Activated CD4-positive, alpha-beta T cell treated with anti-CD3 and anti-CD28 coated beads, Interleukin-2, amount 10 ng/mL, durations not matched to agents 7 days and 5 days (primary cell): ENCODE results near the gene CALCR. TPM values are rescaled to one million over a fixed set of nuclear protein-coding genes. Genes with fewer than 3 reads are reported as not detected.

ENCODE experiments used
- CTCF ChIA-PET: fragments of 350-600 bp; sonication (Branson Sonifier 250); formaldehyde crosslinking; loops from one replicate; lab custom pipeline; 2021; ENCODE audit warnings: antibody characterized with exemption; lab: Charles Lee
- POLR2A ChIA-PET: fragments of 350-600 bp; sonication (Branson Sonifier 250); formaldehyde crosslinking; loops from one replicate; lab custom pipeline; 2021; ENCODE audit warnings: antibody characterized with exemption; lab: Charles Lee
- DNase-seq: peaks from one replicate; pipeline ENCODE4 v3.0.0-alpha.2; 2020
- H3K27ac Mint-ChIP-seq: one replicate; pipeline ENCODE4 v1.8.0; 2021; ENCODE audit warnings: mild to moderate bottlenecking, moderate library complexity, mixed read lengths
- H3K27me3 Mint-ChIP-seq: one replicate; pipeline ENCODE4 v1.8.0; 2021; ENCODE audit warnings: mixed read lengths
- H3K36me3 Mint-ChIP-seq: one replicate; pipeline ENCODE4 v1.8.0; 2021; ENCODE audit warnings: low read depth, mixed read lengths
- H3K4me1 Mint-ChIP-seq: one replicate; pipeline ENCODE4 v1.8.0; 2021; ENCODE audit warnings: mixed read lengths
- H3K4me3 Mint-ChIP-seq: one replicate; pipeline ENCODE4 v1.8.0; 2021; ENCODE audit warnings: mild to moderate bottlenecking, moderate library complexity, mixed read lengths
- H3K9me3 Mint-ChIP-seq: one replicate; pipeline ENCODE4 v1.8.0; 2021; ENCODE audit warnings: mixed read lengths
- microRNA-seq: library from miRNA; unstranded; fragments of <30 nt; microRNA quantifications from one replicate; pipeline ENCODE4 v1.2.0, GENCODE V29; 2021; ENCODE audit warnings: borderline microRNAs expressed, borderline replicate concordance
- total RNA-seq, 2 experiments: library from RNA; stranded (reverse); gene quantifications; one replicate each; pipeline ENCODE4 v1.2.3, GENCODE V29; 2021

Gene CALCR
- total RNA-seq, 2 experiments from 2014 or later, result not detected

DNA sequence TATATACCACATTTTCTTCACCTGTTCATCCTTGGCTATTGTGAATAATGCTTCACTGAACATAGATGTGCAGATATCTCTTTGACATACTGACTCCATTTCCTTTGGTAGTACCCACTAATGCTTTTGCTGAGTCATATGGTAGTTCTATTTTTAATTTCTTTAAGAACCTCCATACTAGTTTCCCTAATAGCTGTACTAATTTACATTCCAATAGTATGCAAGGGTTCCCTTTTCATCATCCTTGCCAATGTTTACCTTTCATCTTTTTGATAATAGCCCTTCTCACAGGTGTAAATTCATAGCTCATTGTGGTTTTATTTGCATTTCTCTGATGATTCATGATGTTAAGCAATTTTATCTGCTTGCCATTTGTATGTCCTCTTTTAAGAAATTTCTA lies 159.9 kb downstream of the CALCR start:
- Mint-ChIP-seq H3K27me3 (peaks cover 17% of the 10 kb centered on the region), H3K9me3 (no peaks in the 10 kb centered on the region), H3K27ac (no peak overlapping the region), H3K36me3 (no peaks in the 10 kb centered on the region), H3K4me3 (no peak overlapping the region), H3K4me1 (no peaks in the 10 kb centered on the region)
- CTCF ChIA-PET, result no interaction called here
- POLR2A ChIA-PET, result no interaction called here
- no peak for DNase-seq

- Mint-ChIP-seq H3K27me3 (peaks cover 2% of the 10 kb centered on the region), H3K4me3 (no peak overlapping the region), H3K9me3 (peaks cover 2% of the 10 kb centered on the region), H3K27ac (no peak overlapping the region), H3K4me1 (no peaks in the 10 kb centered on the region), H3K36me3 (no peaks in the 10 kb centered on the region)
- ChIA-PET CTCF (interaction anchor here (1.1 kb wide), 1 partner anchor 33 kb away, joined by 3 read pairs; no protein-coding TSS in a partner anchor), POLR2A (no interaction called here)
- DNase-seq, result no peak
Observed at GRCh38 chr7:93409324-93409723, 165.2 kb downstream of the CALCR start.

GRCh38 chr7:93407239-93407638 lies 167.3 kb downstream of the CALCR start:
- no peak for DNase-seq
- peaks cover 1% of the 10 kb centered on the region for H3K27me3 Mint-ChIP-seq
- CTCF ChIA-PET, result no interaction called here
- no peaks in the 10 kb centered on the region for H3K4me1 Mint-ChIP-seq
- POLR2A ChIA-PET, result no interaction called here
- peaks cover 2% of the 10 kb centered on the region for H3K9me3 Mint-ChIP-seq
- H3K36me3 Mint-ChIP-seq, result no peaks in the 10 kb centered on the region
- H3K4me3 Mint-ChIP-seq, result no peak overlapping the region
- H3K27ac Mint-ChIP-seq, result no peak overlapping the region

DNA sequence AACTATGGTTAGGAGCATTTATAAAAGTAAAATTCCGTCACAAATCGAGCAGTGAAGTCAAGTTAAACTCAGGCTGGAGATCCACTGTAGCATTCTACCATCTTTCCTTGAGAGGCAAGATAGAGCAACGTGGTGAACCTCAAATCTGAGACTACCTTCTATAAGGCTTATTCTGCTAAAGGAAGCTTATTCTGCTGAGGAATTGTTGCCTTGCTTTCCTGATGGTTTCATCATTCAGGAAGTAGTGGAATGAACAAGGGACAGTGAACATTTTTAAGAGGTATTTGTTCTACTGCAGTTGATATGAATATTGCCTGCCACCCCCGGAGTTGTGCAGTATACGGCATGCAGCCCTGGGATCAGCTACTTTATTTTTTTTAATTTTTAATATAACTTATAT lies 171.6 kb downstream of the CALCR start:
- peaks cover 2% of the 10 kb centered on the region for H3K9me3 Mint-ChIP-seq
- no peaks in the 10 kb centered on the region for H3K36me3 Mint-ChIP-seq
- peaks cover 1% of the 10 kb centered on the region for H3K27me3 Mint-ChIP-seq
- DNase-seq, result no peak
- H3K4me3 Mint-ChIP-seq, result no peak overlapping the region
- CTCF ChIA-PET, result no interaction called here
- POLR2A ChIA-PET, result no interaction called here
- no peaks in the 10 kb centered on the region for H3K4me1 Mint-ChIP-seq
- no peak overlapping the region for H3K27ac Mint-ChIP-seq

DNA sequence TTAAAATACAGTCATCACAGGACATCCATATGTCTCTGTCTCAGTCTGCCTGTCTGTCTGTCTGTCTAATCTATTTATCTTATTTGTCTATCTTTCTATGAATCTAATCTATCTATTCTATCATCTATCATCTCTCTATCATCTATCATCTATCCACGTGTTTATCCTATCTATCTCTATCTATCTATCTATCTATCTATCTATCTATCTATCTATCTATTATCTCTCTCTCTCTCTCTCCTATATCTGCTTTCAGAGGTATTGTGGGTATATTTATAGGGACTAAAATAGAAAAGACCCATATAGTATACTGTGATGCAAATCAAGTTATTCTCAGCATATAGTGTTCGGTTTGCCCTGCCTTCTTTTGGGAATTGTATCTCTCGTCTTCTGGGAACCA lies 174.9 kb downstream of the CALCR start:
- no peaks in the 10 kb centered on the region for H3K4me1 Mint-ChIP-seq
- no peaks in the 10 kb centered on the region for H3K36me3 Mint-ChIP-seq
- ChIA-PET CTCF (no interaction called here), POLR2A (no interaction called here)
- no peak for DNase-seq
- no peaks in the 10 kb centered on the region for H3K9me3 Mint-ChIP-seq
- no peak overlapping the region for H3K4me3 Mint-ChIP-seq
- H3K27ac Mint-ChIP-seq, result no peak overlapping the region
- H3K27me3 Mint-ChIP-seq, result peaks cover 1% of the 10 kb centered on the region

- CTCF ChIA-PET, result no interaction called here
- no peak for DNase-seq
- Mint-ChIP-seq H3K36me3 (no peaks in the 10 kb centered on the region), H3K27me3 (peaks cover 5% of the 10 kb centered on the region), H3K9me3 (no peaks in the 10 kb centered on the region), H3K27ac (no peak overlapping the region), H3K4me1 (no peaks in the 10 kb centered on the region), H3K4me3 (no peak overlapping the region)
- POLR2A ChIA-PET, result no interaction called here
Observed at GRCh38 chr7:93392984-93393383, 181.5 kb downstream of the CALCR start.

DNA sequence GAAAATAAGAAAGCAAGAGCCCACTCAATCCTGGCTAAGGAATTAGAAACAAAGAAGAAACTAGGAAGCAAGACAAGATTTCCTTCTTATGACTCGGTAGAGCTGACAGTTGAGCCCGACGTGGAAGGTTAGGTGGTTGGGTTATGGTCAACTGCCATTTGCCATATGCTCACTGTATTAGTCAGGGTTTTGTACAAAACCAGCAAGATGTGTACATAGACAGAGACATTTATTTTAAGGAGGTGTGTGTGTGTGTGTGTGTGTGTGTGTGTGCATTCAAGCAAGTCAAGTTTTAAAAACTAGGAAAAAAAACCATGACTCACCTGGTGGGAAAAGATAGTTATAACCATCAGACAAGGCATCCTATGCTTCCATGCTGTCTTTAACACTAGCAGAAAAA lies 183.9 kb downstream of the CALCR start:
- no peak for DNase-seq
- Mint-ChIP-seq H3K4me1 (no peaks in the 10 kb centered on the region), H3K27me3 (peaks cover 12% of the 10 kb centered on the region), H3K4me3 (no peak overlapping the region), H3K36me3 (no peaks in the 10 kb centered on the region), H3K27ac (no peak overlapping the region), H3K9me3 (no peaks in the 10 kb centered on the region)
- POLR2A ChIA-PET, result no interaction called here
- CTCF ChIA-PET, result no interaction called here

DNA sequence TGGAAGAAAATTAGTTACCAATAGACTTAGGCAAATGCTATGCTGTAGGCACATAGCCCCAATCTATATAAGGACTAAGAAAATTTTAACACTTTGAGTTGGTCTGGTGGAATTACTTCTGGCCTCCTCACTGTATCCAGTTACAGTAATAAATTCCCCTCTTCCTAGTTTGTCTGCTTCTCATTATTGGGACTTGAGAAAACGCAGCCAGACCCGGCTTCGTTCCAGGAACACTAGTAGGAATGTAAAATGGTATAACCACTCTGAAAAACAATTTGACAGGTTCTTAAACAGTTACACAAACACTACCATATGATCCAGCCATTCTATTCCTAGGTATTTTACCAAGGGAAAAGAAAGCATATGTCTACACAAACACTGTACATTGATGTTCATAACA lies 192.2 kb downstream of the CALCR start:
- no peak overlapping the region for H3K4me3 Mint-ChIP-seq
- no peaks in the 10 kb centered on the region for H3K36me3 Mint-ChIP-seq
- H3K4me1 Mint-ChIP-seq, result no peaks in the 10 kb centered on the region
- ChIA-PET POLR2A (no interaction called here), CTCF (no interaction called here)
- DNase-seq, result no peak
- no peaks in the 10 kb centered on the region for H3K9me3 Mint-ChIP-seq
- H3K27me3 Mint-ChIP-seq, result peaks cover 15% of the 10 kb centered on the region
- H3K27ac Mint-ChIP-seq, result no peak overlapping the region

DNA sequence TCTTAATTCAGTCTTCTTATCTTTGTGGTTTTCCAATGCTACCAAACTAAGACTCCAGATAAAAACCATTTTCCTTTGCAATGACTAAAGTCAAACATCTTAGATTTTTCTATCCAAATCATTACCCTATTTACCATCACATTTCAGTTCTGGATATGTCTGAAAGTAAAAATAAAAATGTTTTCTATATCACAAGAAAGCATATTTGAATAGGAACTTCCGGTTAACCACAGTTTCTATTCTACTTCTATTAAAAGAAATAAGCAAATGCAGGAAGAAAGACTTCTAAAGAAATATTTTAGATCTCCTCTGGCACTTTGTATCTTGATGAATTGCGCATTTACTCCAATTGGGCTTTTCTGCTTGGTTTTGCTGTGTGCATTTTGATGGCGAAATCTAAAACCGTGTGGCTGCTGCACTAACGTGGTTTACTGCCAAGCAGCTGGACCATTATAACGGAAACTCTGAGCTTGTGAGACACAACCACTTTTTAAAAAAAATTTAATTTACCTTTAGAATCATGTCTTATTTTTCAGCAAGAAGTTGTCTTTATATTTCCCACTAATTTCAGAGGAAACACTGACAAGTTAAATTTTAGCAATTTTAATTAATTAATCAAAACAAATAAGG lies 196.3 kb downstream of the CALCR start:
- Mint-ChIP-seq H3K36me3 (no peaks in the 10 kb centered on the region), H3K9me3 (no peaks in the 10 kb centered on the region), H3K4me1 (no peaks in the 10 kb centered on the region), H3K27me3 (peaks cover 19% of the 10 kb centered on the region), H3K4me3 (no peak overlapping the region), H3K27ac (no peak overlapping the region)
- ChIA-PET POLR2A (no interaction called here), CTCF (no interaction called here)
- no peak for DNase-seq

- DNase-seq, result no peak
- no peaks in the 10 kb centered on the region for H3K36me3 Mint-ChIP-seq
- POLR2A ChIA-PET, result interaction anchor here (0.7 kb wide), 1 partner anchor 240 kb away, joined by 3 read pairs; no protein-coding TSS in a partner anchor
- no peaks in the 10 kb centered on the region for H3K9me3 Mint-ChIP-seq
- no peak overlapping the region for H3K4me3 Mint-ChIP-seq
- no peaks in the 10 kb centered on the region for H3K4me1 Mint-ChIP-seq
- no peak overlapping the region for H3K27ac Mint-ChIP-seq
- peaks cover 26% of the 10 kb centered on the region for H3K27me3 Mint-ChIP-seq
- CTCF ChIA-PET, result no interaction called here
Observed at GRCh38 chr7:93375603-93376002, 198.9 kb downstream of the CALCR start.

Small RNA genes lying within 50 kb of the gene (microRNA-seq; reads per million reads assigned to microRNA genes)
- gene MIR489 (not detected), gene MIR653 (not detected)
